ENCODE results near the gene WFIKKN1.

DNA sequence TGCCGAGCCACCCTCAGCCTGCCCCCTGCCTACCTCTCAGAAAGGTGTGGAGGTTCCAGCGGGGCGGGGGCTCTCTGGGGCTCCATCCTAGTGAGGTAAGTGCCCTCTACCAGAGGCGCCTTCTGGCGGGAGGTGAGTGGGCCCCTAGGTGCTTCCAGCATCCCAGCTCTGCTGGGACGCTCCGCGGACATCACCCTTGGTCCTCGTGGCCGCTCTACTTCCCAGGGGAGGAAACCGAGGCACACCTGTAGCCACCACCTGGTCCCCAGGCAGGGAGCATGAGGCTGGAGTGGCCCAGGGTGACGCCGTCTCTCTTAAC, 12.2 kb downstream of the WFIKKN1 start:
- no peak for TF ChIP-seq CTCF (IDR thresholded peaks at IDR 0.05; ENCODE audit: low read length)
- no peak for TF ChIP-seq EZH2 (IDR thresholded peaks at IDR 0.05; ENCODE audit: borderline replicate concordance, low read length)
